ENCODE results near the gene PSENEN.

The PSENEN gene

GRCh38 chr19:35757231-35757748 lies 11.8 kb downstream of the PSENEN start:
- no peak for TF ChIP-seq CTCF (IDR thresholded peaks at IDR 0.05; ENCODE audit: low read depth, low read length)
- H3K4me3 ChIP-seq (replicated peaks in 1 of 2; ENCODE audit: low read depth in 2 of 2, low read length in 2 of 2) = peak overlapping the region; percentile 58 to 65
- DNase-seq (ENCODE audit: low read depth in 2 of 2) = peak; percentile 96 to 99

GRCh38 chr19:35757749-35758608 lies 12.5 kb downstream of the PSENEN start, which contains the start of gene PROSER3:
TSS of gene PROSER3 (plus strand) at chr19:35758176. CDS start at chr19:35758216, 40 bp downstream.
- no peak for TF ChIP-seq CTCF (IDR thresholded peaks at IDR 0.05; ENCODE audit: low read depth, low read length)
- peak; percentile 100 for DNase-seq (ENCODE audit: low read depth in 2 of 2)
- H3K4me3 ChIP-seq (replicated peaks in 1 of 2; ENCODE audit: low read depth in 2 of 2, low read length in 2 of 2) = peak within 1 kb of the TSS; percentile 93 to 99

- H3K4me3 ChIP-seq (replicated peaks in 1 of 2; ENCODE audit: low read depth in 2 of 2, low read length in 2 of 2) = no peak overlapping the region
- no peak for TF ChIP-seq CTCF (IDR thresholded peaks at IDR 0.05; ENCODE audit: low read depth, low read length)
- no peak for DNase-seq (ENCODE audit: low read depth in 2 of 2)
These were observed 14.2 kb downstream of the PSENEN start for GRCh38 chr19:35759697-35760096.

GRCh38 chr19:35760711-35761349 lies 15.4 kb downstream of the PSENEN start:
- no peak overlapping the region for H3K4me3 ChIP-seq (replicated peaks in 1 of 2; ENCODE audit: low read depth in 2 of 2, low read length in 2 of 2)
- TF ChIP-seq CTCF (IDR thresholded peaks at IDR 0.05; ENCODE audit: low read depth, low read length) = no peak
- no peak for DNase-seq (ENCODE audit: low read depth in 2 of 2)

DNA sequence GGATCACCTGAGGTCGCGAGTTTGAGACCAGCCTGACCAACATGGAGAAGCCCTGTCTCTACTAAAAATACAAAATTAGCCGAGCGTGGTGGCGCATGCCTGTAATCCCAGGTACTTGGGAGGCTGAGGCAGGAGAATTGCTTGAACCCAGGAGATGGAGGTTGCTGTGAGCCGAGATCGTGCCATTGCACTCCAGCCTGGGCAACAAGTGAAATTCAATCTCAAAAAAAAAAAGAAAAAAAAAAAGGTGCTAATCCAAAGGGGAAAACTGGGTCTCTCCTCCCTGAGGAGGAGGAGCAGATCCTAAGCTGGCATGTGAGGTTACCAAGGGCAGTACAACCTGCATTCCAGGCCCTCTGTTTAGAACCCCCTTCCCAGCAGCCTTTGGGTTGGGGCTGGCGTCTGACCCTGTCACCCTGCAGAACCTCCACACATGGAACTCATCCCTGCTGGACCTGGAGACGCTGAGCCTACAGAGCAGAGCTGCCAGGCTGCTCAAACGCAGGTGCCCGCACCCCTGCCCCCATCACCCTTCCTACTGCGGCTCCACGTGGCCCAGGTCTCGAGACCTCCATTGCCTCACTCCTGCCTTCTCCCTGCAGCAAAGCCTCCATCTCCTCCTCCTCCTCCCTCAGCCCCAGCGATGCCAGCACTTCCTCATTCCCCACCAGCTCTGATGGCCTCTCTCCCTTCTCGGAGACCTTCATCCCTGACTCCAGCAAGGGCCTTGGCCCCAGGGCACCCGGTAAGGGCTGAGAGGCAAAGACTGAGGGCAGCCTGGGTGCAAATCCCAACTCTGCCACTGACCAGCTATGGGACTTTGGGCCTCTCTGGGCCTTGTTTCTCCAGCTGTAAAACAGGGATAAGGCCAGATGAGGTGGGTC lies 19.2 kb downstream of the PSENEN start:
- DNase-seq (ENCODE audit: low read depth in 2 of 2) = no peak
- TF ChIP-seq CTCF (IDR thresholded peaks at IDR 0.05; ENCODE audit: low read depth, low read length) = no peak

GRCh38 chr19:35766571-35767104 lies 21.2 kb downstream of the PSENEN start:
- TF ChIP-seq CTCF (IDR thresholded peaks at IDR 0.05; ENCODE audit: low read depth, low read length) = no peak
- DNase-seq (ENCODE audit: low read depth in 2 of 2) = no peak
- no peak overlapping the region for H3K4me3 ChIP-seq (replicated peaks in 1 of 2; ENCODE audit: low read depth in 2 of 2, low read length in 2 of 2)

More for the DNA sequence above, 19.2 kb downstream of the PSENEN start:
- no peak overlapping the region for H3K4me3 ChIP-seq (replicated peaks in 1 of 2; ENCODE audit: low read depth in 2 of 2, low read length in 2 of 2)

All from cardiac fibroblast (primary cell).